ENCODE data around the gene NPC1L1.
A peak's percentile ranks its signal among the peaks of the same experiment; 100 is the strongest.

NPC1L1 gene, protein sequence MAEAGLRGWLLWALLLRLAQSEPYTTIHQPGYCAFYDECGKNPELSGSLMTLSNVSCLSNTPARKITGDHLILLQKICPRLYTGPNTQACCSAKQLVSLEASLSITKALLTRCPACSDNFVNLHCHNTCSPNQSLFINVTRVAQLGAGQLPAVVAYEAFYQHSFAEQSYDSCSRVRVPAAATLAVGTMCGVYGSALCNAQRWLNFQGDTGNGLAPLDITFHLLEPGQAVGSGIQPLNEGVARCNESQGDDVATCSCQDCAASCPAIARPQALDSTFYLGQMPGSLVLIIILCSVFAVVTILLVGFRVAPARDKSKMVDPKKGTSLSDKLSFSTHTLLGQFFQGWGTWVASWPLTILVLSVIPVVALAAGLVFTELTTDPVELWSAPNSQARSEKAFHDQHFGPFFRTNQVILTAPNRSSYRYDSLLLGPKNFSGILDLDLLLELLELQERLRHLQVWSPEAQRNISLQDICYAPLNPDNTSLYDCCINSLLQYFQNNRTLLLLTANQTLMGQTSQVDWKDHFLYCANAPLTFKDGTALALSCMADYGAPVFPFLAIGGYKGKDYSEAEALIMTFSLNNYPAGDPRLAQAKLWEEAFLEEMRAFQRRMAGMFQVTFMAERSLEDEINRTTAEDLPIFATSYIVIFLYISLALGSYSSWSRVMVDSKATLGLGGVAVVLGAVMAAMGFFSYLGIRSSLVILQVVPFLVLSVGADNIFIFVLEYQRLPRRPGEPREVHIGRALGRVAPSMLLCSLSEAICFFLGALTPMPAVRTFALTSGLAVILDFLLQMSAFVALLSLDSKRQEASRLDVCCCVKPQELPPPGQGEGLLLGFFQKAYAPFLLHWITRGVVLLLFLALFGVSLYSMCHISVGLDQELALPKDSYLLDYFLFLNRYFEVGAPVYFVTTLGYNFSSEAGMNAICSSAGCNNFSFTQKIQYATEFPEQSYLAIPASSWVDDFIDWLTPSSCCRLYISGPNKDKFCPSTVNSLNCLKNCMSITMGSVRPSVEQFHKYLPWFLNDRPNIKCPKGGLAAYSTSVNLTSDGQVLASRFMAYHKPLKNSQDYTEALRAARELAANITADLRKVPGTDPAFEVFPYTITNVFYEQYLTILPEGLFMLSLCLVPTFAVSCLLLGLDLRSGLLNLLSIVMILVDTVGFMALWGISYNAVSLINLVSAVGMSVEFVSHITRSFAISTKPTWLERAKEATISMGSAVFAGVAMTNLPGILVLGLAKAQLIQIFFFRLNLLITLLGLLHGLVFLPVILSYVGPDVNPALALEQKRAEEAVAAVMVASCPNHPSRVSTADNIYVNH (N-terminal part only)

GRCh38 chr7:44541028-44541869, at the start of gene NPC1L1:
Gene NPC1L1 (minus strand): TSS chr7:44541330. CDS start chr7:44541259, 71 bp downstream.
- no peak for DNase-seq

DNA sequence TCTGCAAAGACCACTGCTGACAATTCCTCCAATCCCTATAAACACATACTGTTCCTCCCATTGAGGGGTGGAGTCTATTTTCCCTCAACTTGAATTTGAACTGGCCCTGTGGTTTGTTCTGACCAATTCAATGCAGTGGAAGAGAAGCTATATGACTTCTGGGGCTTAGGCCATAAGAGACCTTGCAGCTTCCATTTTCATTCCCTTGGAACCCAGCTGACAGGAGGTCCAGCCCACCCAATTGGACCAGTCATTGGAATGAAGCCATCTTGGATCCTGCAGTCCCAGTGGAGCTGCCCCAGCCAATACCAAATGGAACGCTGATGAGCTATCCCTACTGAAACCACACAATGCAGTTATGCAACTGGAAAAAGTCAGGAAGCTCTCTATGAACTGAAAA, 49.8 kb upstream of the NPC1L1 start:
- no peak for DNase-seq

GRCh38 chr7:44587843-44588711, 46.9 kb upstream of the NPC1L1 start:
- DNase-seq: peak; percentile 78

- no peak for DNase-seq
These were observed 42.2 kb upstream of the NPC1L1 start for GRCh38 chr7:44583146-44583865.

GRCh38 chr7:44581879-44582603, 40.9 kb upstream of the NPC1L1 start, which contains the start of gene TMED4:
Gene TMED4 (minus strand): TSS chr7:44582231. CDS start chr7:44582206, 25 bp downstream.
- DNase-seq: peak; percentile 99

GRCh38 chr7:44580945-44581878, 40.1 kb upstream of the NPC1L1 start:
- peak; percentile 29 for DNase-seq

GRCh38 chr7:44576228-44576627, 35.1 kb upstream of the NPC1L1 start:
- DNase-seq: no peak

- DNase-seq: no peak
These were observed 33.9 kb upstream of the NPC1L1 start for GRCh38 chr7:44575054-44575453.

DNA sequence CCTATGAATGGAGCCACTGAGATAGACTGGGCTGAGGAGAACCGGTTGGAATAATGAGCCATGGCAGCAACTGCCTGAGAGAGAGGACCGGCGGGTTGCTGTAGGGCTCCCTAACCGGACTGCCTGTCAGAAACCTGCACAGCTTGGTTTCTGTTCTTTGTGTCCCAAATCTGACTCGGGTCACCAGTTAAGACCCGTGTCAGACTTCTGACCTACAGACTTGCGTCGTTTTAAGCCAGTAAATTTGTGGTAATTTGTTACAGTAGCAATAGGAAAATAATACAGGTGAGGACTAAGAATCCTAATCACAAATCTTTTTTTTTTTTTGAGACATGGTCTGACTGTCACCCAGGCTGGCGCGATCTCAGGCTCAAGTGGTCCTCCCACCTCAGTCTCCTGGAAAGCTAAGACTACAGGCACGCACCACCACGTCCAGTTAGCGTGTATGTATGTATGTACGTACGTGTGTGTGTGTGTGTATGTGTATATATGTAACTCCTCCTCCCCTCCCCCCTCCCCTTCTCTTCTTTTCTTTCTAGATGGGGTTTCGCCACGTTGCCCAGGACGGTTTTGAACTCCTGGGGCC, 33.2 kb upstream of the NPC1L1 start:
- no peak for DNase-seq

GRCh38 chr7:44573464-44574286, 32.5 kb upstream of the NPC1L1 start, which contains the start of gene DDX56:
Gene DDX56 (minus strand): TSS chr7:44573908. CDS start chr7:44573895, 13 bp downstream.
- DNase-seq: peak; percentile 94

- DNase-seq: no peak
These were observed 31.6 kb upstream of the NPC1L1 start for GRCh38 chr7:44572771-44573170.

- DNase-seq: no peak
These were observed 28.8 kb upstream of the NPC1L1 start for GRCh38 chr7:44569959-44570358.

GRCh38 chr7:44568771-44569560, 27.8 kb upstream of the NPC1L1 start:
- no peak for DNase-seq

DNA sequence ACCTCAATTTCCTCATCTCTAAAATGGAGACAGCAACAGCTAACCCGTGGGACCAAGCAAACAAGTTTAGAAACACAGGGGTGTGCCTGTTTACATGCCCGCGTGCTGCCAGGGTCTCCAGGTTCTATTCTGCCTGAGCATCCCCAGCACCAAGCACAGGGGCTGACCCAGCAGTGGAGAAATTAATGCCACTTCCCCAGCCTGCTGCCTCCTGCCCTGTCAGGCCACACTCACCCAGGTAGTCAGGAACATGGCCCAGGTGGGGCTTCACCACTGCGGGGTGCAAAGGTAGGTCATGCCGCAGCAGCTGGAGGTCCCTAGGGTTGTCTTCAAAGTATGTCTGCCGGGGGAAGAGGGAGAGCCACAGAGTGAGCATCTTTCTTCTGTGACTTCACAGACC, 26.8 kb upstream of the NPC1L1 start:
- DNase-seq: no peak

- DNase-seq: no peak
These were observed 25.6 kb upstream of the NPC1L1 start for GRCh38 chr7:44566680-44567079.
